ENCODE measurements around the gene CPXM1.
"Not testable (repeated sequence)": the region's sequence is repeated elsewhere in the genome, so short reads cannot be mapped to it uniquely, and the experiment has no call there.

CPXM1 gene

DNA sequence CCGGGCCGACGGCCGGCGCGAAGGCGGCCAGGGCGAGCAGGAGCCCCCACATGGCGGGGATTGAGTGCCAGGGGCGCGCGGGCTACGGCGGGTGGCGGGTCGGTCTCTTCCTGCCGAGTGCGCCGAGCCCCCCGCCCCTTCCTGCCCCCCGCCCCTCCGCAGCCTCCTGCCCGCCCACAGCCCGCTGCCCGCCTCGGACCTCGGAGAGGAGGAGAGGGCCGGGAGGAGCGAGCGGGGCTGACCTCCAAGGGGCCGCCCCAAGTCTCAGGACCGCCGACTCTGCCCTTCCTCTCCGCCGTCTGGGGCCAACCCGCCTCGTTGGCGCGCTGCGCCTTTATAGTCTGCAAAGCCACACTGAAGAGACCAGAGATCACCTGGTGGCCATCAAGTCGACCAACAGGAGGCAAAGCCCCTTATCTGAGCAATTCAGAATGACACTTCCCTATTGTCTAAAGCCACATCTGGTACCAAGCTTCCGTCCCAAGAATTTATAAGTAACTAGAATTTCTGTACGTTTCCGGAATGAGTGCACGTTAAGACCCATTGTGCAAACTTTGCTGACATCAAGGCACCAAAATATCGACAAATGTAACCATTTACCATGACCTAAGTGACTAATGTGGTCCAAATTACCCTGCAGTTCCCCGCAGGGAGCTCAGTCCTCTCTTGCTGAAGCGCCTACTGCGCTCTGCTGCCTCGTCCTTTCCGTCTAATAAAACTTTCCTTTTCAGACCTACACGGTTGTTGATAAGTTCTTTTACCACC is at the start of gene CPXM1:
CPXM1 (minus strand) TSS at position 107 of the 765 bp plus-strand sequence; CDS start at position 52, 55 bp downstream.
- DNase-seq (ENCODE audit: low read depth), result no peak

- DNase-seq (ENCODE audit: low read depth), result no peak
Measured at GRCh38 chr20:2849529-2849928, 49.1 kb upstream of the CPXM1 start.

- no peak for DNase-seq (ENCODE audit: low read depth)
Measured at GRCh38 chr20:2847802-2848201, 47.4 kb upstream of the CPXM1 start.

DNA sequence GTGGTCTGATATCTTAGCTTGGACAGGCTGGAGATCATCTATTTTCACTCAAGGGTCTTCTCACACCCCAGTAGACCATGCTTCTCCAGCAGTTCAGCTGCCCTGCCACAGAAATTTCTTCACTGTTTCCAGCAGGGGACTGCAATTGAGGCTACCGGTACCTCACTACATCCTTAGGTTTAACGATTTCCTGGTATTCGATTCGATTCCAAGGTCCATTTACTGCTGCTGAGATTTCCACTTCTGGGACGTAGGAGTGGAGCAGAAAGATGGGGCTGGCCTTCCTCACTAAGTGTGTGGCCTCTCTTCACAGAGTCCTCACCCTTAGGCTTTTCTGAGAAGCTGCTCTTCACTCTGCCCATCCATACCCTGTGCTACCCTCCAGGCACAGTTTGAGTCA is 46.3 kb upstream of the CPXM1 start:
- DNase-seq (ENCODE audit: low read depth), result no peak

DNA sequence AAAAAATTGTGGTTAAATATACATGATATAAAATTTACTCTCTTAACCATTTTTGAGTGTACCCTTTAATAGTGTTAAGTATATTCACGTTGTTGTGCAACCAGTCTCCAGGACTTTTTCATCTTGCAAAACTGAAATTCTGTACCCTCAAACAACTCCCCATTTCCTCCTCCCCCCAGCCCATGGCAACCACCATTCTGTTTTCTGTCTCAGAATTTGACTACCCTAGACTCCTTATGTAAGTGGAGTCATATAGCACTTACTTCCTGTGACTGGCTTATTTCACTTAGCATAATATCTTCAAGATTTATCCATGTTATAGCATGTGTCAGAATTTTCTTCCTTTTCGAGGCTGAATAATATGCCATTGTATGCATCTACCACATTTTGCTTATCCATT is 45.2 kb upstream of the CPXM1 start:
- no peak for DNase-seq (ENCODE audit: low read depth)

DNA sequence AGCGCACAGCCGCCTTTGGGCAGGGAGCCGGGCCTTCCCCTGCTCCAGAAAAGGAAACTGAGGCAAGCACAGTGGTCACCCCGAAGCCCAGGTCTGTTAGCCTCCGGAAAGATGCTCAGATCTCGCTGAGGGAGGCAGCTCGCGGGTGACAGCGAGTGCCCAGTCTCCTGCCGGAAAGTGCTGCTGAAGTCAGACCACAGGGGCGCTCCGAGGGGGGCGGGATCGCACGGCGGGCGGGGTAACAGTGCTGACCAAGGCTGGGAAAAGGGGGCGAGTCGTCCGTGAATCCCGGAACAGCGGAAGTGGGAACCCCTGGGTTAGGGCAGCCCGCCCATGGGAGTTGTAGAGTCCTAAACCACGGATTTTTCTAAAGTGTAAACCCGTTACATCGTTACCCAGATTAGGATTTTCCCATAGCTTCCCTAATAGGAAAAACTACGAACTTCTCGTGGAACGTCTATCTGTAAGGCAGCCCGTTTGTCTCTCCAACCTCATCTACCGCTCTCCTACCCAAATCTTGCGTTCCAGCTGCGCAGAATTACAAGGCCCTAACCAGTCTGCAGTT is 40.6 kb upstream of the CPXM1 start:
- no peak for DNase-seq (ENCODE audit: low read depth)

GRCh38 chr20:2840138-2840966 is 39.9 kb upstream of the CPXM1 start, which contains the start of the genes PCED1A and VPS16:
PCED1A (minus strand) TSS chr20:2840655; CDS start chr20:2839912, 743 bp downstream.
VPS16 (plus strand) TSS chr20:2840745; CDS start chr20:2840775, 30 bp downstream.
- peak; percentile 90 for DNase-seq (ENCODE audit: low read depth)

- DNase-seq (ENCODE audit: low read depth), result no peak
Measured at GRCh38 chr20:2839732-2840137, 39.3 kb upstream of the CPXM1 start.

DNA sequence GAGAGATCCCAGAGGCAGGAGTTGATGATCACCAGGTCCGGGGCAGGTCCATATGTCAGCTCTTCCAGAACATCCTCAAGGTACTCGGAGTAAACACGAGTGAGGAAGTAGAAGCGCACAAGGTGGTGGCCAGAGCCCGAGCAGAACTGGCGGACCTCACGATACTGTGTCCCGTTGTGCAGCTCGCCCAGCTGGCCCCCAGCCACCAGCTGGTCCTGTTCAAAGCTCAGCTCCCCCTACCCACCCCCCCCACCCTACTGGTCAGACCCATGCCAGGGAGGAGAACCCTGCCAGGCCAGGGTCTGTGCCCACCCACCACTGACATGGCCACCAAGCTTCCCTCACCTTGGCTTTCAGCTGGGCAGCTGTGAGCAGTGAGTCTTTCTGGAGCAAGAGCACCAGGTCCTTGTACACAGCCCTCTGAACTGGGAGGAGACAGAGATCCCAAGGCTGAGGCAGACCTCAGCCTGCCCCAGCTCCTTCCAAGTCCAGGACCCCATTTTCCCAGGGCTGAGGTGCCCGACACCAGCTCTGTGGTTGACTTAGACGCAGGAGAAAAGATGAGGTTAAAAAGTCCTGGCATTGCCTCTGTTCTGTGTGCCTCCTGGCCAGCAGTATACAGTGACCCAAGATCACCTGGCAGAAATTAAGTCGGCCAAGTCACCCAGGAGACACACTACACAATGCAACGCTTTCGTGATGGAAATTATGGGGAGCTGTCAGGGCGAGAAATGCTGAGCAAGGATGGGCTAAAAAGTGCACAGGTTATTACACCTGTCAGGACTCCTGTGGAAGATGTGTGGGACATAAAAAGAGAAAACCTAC is 38.6 kb upstream of the CPXM1 start:
- no peak for DNase-seq (ENCODE audit: low read depth)

- no peak for DNase-seq (ENCODE audit: low read depth)
Measured at GRCh38 chr20:2838170-2838797, 37.9 kb upstream of the CPXM1 start.

- DNase-seq (ENCODE audit: low read depth), result no peak
Measured at GRCh38 chr20:2837221-2837960, 37.0 kb upstream of the CPXM1 start.

DNA sequence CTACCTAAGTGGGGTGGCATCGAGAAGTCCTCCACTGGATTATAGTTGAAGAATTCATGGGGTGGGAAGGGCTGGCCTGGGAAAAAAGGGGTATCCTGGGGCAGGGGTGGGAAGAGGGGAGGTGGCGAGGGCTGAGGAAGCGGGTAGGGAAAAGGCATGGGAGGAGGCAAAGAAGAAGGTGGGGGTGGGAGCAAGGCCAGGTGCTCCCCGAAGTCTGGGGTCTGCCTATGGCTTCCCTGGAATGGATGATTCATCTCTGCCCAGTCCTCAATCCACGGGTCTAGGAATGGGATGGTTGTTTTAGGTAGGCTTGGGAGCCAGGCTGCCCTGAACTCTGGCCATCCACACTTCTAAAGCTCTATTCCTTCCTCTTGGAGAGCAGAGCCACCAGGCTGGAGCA is 35.6 kb upstream of the CPXM1 start:
- no peak for DNase-seq (ENCODE audit: low read depth)

GRCh38 chr20:2835331-2835796 is 34.9 kb upstream of the CPXM1 start:
- no peak for DNase-seq (ENCODE audit: low read depth)

GRCh38 chr20:2834401-2835110 is 34.1 kb upstream of the CPXM1 start:
- no peak for DNase-seq (ENCODE audit: low read depth)

DNA sequence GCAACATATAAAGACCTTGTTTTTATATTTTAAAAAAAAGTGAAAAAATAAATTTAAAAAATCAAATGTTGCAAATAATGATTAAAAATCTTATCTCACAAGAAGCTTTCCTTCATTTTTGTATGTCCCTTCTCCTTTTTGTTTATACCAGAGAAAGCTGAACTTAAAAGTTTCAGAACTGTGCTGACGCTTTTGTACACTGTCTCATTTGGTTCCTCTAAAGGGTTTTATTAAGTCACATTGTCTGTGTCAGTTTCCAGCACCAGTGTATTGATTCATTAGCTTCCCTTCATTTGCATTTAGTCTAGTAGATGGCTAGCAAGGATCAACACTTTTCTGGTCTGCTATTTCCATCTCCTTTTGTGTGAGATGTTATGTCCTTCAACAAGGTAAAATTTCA is 33.3 kb upstream of the CPXM1 start:
- DNase-seq (ENCODE audit: low read depth), result no peak

- DNase-seq (ENCODE audit: low read depth), result not testable (repeated sequence)
Measured at GRCh38 chr20:2831206-2831605, 30.8 kb upstream of the CPXM1 start.

DNA sequence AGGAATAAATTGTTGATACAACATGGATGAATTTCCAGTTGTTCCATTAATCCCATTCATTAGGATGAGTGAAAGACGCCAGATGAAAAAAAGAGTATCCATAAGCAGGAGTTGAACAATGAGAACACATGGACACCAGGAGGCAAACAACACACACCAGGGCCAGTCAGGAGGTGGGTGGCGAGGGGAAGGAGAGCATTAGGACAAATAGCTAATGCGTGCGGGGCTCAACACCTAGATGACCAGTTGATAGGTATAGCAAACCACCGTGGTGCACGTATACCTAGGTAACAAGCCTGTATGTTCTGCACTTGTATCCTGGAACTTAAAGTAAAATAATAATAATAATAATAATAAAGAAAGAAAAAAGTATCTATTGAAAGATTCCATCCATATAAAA is 28.9 kb upstream of the CPXM1 start:
- no peak for DNase-seq (ENCODE audit: low read depth)

DNA sequence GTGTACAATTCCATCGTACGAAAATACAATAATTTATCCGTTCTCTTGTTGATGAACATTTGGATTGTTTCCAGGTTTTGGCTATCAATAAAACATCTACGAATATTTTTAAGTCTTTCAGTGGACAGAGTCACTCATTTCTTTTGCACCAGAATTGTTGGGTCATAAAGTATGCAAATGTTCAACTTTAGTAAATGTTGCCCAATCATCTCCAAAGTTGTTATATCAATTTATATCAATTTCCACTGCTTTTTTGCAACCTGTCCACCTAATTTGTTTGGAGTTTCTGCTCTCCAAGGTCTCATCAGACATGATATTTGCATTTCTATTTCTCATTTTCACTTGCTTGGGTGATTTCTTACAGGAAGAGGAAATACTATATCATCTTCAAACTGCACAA is 26.2 kb upstream of the CPXM1 start:
- DNase-seq (ENCODE audit: low read depth), result no peak

GRCh38 chr20:2825761-2826160 is 25.3 kb upstream of the CPXM1 start:
- no peak for DNase-seq (ENCODE audit: low read depth)

- no peak for DNase-seq (ENCODE audit: low read depth)
Measured at GRCh38 chr20:2822073-2822472, 21.6 kb upstream of the CPXM1 start.
